GM12875 (cell line): Measurements from ENCODE around the gene ATG13.

Source experiments
- H3K4me3 ChIP-seq: one replicate; pipeline ENCODE4 v1.5.1; 2011; ENCODE audit warnings: low read depth, low read length, control low read depth
- TF ChIP-seq, protein P1 (sequence below): IDR thresholded peaks from 2 replicates; pipeline ENCODE4 v1.5.1; 2011; ENCODE audit warnings: low read depth, mild to moderate bottlenecking, control low read depth, inconsistent platforms, low read length, moderate library complexity, borderline replicate concordance; ENCODE audit not compliant: insufficient read depth

The ATG13 gene

DNA sequence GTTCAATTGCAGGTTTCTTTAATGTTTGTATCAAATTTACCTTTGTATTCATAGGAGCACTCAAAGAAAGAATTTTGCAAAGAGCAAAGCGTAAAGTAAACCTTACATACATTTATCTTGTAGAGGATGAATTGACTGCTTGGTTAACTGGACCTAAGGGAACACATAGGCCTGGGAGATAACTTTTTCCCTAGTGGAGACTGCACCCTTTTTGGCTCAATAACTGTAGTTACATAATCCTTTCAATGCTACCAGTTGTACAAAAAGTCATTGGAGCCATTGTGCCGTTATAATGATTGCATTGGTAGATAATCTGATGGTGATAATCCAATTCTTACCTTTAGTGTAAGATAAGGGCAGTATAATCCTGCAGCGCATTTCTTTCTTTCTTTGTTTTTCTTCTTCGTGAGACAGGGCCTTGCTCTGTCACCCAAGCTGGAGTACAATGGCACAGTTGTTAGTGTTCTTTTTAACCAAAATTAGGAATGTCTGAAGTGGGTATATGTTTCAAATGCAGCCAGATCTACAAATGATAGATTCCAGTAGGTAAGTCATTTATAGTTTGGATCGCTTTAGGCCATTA, 18.3 kb downstream of the ATG13 start:
- TF ChIP-seq, protein P1, sequence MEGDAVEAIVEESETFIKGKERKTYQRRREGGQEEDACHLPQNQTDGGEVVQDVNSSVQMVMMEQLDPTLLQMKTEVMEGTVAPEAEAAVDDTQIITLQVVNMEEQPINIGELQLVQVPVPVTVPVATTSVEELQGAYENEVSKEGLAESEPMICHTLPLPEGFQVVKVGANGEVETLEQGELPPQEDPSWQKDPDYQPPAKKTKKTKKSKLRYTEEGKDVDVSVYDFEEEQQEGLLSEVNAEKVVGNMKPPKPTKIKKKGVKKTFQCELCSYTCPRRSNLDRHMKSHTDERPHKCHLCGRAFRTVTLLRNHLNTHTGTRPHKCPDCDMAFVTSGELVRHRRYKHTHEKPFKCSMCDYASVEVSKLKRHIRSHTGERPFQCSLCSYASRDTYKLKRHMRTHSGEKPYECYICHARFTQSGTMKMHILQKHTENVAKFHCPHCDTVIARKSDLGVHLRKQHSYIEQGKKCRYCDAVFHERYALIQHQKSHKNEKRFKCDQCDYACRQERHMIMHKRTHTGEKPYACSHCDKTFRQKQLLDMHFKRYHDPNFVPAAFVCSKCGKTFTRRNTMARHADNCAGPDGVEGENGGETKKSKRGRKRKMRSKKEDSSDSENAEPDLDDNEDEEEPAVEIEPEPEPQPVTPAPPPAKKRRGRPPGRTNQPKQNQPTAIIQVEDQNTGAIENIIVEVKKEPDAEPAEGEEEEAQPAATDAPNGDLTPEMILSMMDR = no peak
- H3K4me3 ChIP-seq = no peak overlapping the region

DNA sequence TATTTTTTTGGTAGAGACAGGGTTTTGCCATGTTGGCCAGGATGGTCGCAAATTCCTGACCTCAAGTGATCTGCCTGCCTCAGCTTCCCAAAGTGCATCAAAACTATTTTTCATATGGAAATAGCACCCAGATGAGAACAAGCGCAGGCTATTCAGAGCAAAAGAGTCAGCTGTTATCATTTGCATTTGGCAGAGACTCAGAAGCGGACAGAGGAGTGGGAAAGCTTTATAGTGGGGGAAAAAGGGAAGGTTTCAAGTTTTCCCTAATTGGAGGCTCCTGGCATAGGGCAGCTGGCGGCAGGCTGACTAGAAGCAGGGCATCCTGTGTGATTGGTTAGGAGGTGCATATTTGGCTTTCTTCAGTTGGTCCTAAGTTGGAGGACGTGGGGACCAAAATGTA, 20.2 kb downstream of the ATG13 start:
- no peak overlapping the region for H3K4me3 ChIP-seq
- TF ChIP-seq, protein P1 = no peak

DNA sequence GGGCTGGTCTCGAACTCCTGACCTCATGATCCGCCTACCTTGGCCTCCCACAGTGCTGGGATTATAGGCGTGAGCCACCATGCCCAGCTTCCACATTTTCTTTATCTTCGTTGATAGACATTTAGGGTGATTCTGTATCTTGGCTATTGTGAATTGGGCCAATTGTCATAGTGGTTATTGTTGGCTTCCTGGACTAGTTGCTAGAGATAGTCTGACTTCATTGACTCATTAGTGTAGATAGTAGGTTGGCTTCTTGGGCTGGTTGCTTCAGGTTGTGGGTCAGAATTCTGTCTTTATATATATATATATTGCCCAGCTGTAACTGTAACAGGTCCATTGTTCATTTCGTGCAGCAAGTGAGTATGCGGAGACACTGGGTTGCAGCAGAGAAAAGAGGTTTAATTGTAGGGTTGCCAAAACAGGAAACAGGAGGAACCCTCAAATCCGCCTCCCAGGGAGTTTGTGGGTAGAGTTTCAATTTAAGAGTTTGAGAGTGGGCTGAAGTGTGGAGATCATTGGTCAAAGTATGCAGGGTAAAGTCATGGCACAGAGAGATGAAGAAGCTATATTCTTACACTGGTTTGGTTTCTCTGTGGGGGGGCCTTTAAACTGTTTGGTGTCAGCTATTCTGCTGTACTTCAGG, 22.0 kb downstream of the ATG13 start:
- H3K4me3 ChIP-seq = no peak overlapping the region
- TF ChIP-seq, protein P1 = no peak

DNA sequence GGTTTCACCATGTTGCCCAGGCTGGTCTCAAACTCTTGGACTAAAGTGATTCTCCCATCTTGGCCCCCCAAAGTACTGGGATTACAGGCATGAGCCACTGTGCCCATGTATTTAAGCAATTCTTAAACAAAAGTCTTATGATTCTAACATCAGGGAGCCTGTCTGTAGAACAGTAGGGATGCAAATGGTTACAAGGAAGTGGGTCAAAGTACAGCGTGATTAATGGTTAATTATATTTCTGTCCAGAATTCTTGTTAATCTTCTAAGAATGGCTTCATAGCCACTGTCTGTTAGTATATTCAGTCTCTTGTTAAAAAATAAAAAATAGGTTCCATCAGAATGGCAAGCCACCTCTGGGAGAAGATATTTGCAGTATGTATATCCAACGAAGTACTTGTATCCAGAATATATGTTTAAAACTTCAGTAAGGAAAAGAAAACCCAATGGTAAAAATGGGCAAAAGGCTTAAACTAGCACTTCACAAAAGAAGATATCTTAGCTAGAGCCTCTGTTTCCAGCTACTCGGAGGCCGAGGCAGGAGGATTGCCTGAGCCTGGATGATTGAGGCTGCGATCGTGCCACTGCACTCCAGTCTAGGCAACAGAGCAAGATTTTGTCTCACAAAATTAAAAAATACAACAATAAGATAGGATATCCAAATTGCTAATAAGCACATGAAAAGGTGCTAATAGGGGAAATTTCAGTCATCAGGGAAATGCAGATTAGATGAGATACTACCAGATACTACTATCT, 22.9 kb downstream of the ATG13 start:
- H3K4me3 ChIP-seq = no peak overlapping the region
- TF ChIP-seq, protein P1 = no peak

DNA sequence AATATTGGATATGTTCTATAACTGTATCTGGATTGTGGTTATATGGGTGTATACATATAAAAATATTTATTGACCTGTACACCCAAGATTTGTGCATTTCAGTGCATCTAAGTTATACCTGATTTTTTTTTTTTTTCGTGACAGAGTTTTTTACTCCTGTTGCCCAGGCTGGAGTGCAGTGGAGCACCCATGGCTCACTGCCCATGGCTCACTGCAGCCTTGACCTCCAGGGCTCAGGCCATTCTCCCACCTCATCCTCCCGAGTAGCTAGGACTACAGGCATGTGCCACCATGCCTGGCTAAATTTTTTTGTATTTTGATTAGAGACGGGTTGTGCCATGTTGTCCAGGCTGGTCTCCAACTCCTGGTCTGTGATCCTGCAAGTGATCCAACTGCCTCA, 24.3 kb downstream of the ATG13 start:
- TF ChIP-seq, protein P1 = no peak
- H3K4me3 ChIP-seq = no peak overlapping the region

DNA sequence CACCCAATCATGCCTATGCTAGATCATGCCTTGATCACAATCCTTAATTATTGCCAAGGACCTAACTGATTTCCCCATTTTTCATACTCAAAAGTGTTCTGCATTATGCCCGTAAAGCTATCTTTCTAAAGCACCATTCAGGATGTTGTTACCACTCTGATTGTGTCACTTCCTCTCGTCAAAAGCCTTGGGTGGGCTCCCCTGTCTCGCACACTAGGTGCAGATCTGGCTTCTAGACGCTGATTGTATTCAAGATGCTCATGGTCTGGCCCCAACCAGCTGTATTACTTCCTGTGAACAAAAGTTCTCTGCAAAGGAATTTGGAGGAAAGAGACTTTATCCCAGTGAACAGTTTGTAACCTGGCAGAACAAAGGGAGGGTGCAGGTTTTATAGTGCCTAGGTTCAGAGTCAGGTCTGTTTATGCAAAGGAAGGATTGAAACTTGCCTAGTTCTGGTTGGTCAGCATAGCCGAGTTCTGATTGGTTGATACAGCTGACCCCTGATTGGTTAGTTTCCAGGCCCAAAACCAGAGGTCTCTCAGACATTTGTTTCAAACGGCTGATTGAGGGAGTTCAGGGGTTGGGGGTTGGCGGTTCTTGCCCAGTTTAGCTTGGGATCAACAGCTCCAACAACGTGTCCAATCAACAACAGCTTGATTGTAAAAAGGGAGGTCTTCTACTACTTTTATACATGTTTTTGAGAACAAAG, 25.4 kb downstream of the ATG13 start:
- no peak overlapping the region for H3K4me3 ChIP-seq
- TF ChIP-seq, protein P1 = no peak

DNA sequence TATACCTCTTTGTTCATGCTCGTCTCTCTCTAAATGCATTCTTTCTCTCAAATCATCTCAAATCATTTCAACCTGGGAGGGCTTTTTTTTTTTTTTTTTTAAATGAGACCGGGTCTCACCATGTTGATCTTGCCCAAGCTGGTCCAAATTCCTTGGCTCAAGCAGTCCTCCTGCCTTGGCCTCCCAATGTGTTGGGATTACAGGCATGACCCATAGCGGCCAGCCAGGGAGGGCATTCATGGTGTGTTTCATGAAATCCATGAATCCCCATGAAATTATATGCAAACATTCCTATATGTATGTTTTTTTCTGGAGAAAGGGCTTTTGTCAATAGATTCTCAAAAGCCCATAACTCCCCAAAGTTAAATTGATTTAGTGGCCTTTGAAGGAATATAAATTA, 26.2 kb downstream of the ATG13 start:
- H3K4me3 ChIP-seq = no peak overlapping the region
- TF ChIP-seq, protein P1 = no peak
